ENCODE results near the gene CERS4. TPM values are rescaled to one million over a fixed set of nuclear protein-coding genes. Genes with fewer than 3 reads are reported as not detected.

CERS4 gene
- total RNA-seq, 1 donor from 2014 or later, result 2.1 TPM

DNA sequence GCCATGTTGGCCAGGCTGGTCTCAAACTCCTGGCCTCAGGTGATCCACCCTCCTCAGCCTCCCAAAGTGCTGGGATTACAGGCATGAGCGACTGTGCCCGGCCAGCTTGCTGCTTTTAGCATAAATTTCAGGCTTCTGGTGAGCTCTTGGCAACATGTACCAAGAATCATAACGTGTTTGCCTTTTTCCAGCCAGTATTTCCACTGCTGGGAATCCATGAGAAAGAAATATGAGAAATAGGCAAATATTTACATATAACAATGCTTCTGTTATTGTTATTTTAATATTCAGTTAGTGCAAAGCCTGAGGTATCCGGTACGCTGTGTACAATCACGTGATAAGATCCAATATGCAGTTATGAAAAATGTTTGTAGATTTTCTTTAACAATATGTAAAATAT is 29.2 kb upstream of the CERS4 start:
- DNase-seq (ENCODE audit: low read depth) (no peak), FAIRE-seq (no peak)
- H3K36me3 ChIP-seq (ENCODE audit: control insufficient read depth, insufficient read depth, low read length), result no peaks in the 10 kb centered on the region
- H3K27me3 ChIP-seq (ENCODE audit: control insufficient read depth, insufficient read depth, low read length), result no peaks in the 10 kb centered on the region
- TF ChIP-seq, protein P1, sequence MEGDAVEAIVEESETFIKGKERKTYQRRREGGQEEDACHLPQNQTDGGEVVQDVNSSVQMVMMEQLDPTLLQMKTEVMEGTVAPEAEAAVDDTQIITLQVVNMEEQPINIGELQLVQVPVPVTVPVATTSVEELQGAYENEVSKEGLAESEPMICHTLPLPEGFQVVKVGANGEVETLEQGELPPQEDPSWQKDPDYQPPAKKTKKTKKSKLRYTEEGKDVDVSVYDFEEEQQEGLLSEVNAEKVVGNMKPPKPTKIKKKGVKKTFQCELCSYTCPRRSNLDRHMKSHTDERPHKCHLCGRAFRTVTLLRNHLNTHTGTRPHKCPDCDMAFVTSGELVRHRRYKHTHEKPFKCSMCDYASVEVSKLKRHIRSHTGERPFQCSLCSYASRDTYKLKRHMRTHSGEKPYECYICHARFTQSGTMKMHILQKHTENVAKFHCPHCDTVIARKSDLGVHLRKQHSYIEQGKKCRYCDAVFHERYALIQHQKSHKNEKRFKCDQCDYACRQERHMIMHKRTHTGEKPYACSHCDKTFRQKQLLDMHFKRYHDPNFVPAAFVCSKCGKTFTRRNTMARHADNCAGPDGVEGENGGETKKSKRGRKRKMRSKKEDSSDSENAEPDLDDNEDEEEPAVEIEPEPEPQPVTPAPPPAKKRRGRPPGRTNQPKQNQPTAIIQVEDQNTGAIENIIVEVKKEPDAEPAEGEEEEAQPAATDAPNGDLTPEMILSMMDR (IDR thresholded peaks at IDR 0.05; ENCODE audit: insufficient read depth, low read length, severe bottlenecking), result no peak
- no peak overlapping the region for H3K4me3 ChIP-seq (ENCODE audit: low read depth, low read length)

DNA sequence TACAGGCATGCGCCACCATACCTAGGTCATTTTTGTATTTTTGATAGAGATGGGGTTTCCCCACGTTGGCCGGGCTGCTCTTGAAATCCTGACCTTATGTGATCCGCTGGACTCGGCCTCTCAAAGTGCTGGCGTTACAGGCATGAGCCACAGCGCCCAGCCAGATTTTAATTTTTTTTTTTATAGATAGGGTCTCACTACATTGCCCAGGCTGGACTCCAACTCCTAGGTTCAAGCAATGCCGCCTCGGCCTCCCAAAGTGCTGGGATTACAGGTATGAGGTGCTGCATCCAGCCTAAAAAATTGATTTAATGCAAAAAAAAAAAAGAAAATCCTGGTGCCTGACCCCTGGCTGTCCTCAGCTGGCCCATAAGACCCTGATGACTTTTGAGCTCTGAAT is 24.9 kb upstream of the CERS4 start:
- Histone ChIP-seq H3K27me3 (ENCODE audit: control insufficient read depth, insufficient read depth, low read length) (no peaks in the 10 kb centered on the region), H3K36me3 (ENCODE audit: control insufficient read depth, insufficient read depth, low read length) (no peaks in the 10 kb centered on the region), H3K4me3 (ENCODE audit: low read depth, low read length) (no peak overlapping the region)
- FAIRE-seq (no peak), DNase-seq (ENCODE audit: low read depth) (no peak)
- TF ChIP-seq, protein P1 (IDR thresholded peaks at IDR 0.05; ENCODE audit: insufficient read depth, low read length, severe bottlenecking), result no peak

DNA sequence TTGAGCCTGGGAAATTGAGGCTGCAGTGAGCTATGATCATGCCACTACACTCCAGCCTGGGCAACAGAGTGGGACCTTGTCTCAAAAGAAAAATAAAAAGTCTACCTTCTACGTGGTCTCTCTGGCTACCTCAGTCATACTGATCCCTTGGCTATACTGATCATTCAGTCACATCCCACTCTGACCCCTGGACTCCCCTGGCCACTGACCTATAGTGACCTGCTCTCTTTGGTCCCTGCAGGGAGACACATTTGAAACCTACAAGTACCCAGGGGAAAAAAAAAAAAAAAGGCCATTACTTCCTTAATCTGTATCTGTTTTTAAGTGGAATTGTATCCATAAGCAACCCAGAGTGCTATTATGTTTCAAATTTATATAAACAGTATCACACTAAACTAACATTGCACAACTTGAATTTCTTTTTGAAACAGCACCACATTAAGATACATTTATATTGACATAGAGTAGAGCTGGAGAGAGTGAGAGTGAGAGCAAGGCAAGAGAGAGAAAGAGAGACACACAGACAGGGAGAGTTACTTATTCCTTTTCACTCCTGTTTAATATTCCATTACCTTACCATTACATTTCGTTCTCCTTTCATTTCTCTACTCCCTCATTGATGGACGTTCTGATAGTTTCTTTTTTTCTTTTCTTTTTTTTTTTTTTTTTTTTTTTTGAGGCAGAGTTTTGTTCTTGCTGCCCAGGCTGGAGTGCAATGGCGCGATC is 23.7 kb upstream of the CERS4 start:
- no peaks in the 10 kb centered on the region for H3K36me3 ChIP-seq (ENCODE audit: control insufficient read depth, insufficient read depth, low read length)
- TF ChIP-seq, protein P1 (IDR thresholded peaks at IDR 0.05; ENCODE audit: insufficient read depth, low read length, severe bottlenecking), result no peak
- no peak overlapping the region for H3K4me3 ChIP-seq (ENCODE audit: low read depth, low read length)
- no peak for DNase-seq (ENCODE audit: low read depth)
- no peak for FAIRE-seq
- H3K27me3 ChIP-seq (ENCODE audit: control insufficient read depth, insufficient read depth, low read length), result no peaks in the 10 kb centered on the region

DNA sequence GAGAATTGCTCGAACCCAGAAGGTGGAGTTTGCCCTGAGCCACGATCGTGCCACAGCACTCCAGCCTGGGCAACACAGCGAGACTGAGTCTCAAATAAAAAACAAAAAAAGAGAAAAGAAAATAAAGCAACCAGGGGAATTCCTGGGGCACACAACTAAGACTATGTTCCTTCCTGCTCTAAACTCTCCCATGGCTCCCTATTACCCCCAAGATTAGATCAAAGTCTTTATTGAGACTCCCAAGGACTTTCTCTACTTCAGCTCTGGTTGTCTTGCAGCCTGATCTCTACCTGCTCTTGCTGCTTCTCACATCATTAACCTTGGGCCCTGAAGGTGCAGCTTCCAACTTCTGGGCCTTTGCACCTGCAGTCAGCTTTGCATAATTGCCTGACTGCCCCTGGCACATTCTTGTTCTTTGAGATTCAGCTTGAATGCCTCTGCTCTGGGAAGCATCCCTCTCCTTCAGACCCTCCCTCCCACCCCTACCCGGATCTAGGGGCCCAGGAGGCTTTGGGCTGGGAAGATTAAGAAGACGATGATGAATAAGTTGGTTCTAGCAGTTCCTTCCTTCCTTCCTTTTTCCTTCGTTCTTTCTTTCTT is 16.8 kb upstream of the CERS4 start:
- no peak for DNase-seq (ENCODE audit: low read depth)
- Histone ChIP-seq H3K4me3 (ENCODE audit: low read depth, low read length) (no peak overlapping the region), H3K27me3 (ENCODE audit: control insufficient read depth, insufficient read depth, low read length) (no peaks in the 10 kb centered on the region), H3K36me3 (ENCODE audit: control insufficient read depth, insufficient read depth, low read length) (no peaks in the 10 kb centered on the region)
- TF ChIP-seq, protein P1 (IDR thresholded peaks at IDR 0.05; ENCODE audit: insufficient read depth, low read length, severe bottlenecking), result no peak
- FAIRE-seq, result no peak

DNA sequence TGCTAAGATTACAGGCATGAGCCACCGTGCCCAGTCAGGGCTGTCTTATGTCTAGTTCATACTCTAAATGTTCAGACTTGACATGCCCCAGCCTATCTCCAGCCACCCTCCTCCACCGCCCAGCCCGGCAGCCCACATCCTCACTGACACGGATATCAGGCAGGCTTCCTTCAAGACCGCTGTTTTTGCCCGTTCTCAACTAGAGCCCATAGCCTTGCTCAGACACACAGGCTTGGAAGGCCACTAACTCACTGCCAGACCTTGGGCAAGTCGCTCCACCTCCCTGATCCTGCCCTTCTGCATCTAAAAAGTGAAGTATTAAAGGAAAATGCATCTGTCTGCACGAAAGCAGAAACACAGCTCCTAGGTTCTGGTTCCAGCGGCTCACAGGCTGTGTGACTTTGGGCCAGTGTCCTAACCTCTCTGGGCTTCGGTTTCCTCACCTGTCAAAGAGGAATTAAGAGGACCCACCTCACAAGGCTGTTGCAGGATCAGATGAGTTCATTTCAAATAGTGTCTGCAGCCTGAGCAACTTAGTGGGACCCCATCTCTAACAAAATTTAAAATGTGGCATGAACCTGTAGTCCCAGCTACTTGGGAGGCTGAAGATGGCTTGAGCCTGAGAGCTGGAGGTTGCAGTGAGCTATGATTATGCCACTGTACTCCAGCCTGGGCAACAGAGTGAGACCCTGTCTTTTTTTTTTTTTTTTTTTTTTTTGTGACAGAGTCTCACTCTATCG is 14.5 kb upstream of the CERS4 start:
- H3K36me3 ChIP-seq (ENCODE audit: control insufficient read depth, insufficient read depth, low read length), result no peaks in the 10 kb centered on the region
- no peak for FAIRE-seq
- H3K4me3 ChIP-seq (ENCODE audit: low read depth, low read length), result no peak overlapping the region
- no peaks in the 10 kb centered on the region for H3K27me3 ChIP-seq (ENCODE audit: control insufficient read depth, insufficient read depth, low read length)
- no peak for DNase-seq (ENCODE audit: low read depth)
- TF ChIP-seq, protein P1 (IDR thresholded peaks at IDR 0.05; ENCODE audit: insufficient read depth, low read length, severe bottlenecking), result no peak

All from bronchial epithelial cell (primary cell).